ENCODE measurements around the gene LY6G6F.

LY6G6F gene

DNA sequence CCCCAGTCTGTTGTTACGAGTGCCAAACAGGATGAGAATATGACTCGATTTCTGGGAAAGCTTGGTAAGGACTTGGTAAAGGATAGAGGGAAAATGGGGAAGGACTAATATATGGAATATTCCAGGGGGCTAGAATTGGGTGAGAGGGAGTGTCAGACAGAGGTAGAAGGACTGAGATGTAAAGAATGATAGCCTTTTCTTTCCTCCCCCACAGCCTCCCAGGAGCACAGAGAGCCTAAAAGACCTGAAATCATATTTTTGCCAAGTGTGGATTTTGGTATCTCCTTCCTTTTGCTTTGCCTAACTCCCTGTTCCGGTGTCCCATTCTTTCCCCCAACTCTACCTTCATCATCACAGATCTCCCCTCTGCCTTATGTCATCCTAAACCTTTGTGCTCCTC, 36.2 kb downstream of the LY6G6F start:
- no peak for DNase-seq

DNA sequence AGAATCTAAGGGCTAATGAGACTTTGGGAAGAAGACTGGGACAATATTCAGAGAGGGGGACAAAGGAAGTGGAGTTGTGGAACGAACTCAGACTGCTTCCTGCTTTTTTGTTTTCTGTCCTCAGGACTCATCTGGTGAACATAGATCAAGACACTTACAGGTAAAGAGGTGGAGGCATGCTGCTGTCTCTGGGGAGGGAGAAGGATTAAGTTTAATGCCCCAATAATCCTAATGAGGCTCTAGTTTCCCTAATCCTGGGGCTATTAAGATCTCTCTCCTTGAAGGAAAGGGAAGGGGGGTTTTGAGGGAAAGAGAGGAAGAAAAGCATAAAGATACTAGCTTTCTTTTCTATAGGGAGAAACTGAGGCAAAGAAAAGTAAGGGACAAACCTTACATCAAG, 37.8 kb downstream of the LY6G6F start:
- no peak for DNase-seq

GRCh38 chr6:31749301-31750036, 42.8 kb downstream of the LY6G6F start:
- no peak for DNase-seq

DNA sequence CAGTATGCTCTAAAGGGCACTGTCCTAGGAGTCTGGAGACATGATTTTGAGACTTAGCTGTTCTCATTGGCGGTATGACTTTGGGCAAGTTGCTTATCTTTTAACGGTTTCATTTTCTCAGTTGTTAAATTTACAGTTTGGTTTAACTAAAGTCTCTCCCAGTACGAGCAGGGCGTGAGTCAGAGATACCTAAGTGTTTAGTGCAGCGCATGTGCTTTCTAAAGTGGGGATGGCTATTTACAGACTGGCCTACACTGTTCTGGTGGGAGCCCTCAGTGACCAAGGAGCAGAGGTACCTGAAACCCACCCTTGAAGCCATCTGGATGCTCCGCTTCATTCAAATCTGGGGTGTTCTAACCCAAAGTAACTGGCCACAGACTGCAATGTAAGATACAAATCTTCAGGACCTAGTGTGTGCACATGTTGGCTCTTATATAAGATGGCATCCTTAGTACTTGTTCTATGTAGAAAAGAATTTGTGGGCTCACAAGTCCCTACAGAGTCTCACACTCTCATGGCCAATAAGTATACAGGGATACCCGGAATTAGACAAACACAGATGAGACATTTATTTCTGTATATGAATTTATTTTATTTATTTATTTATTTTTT, 43.9 kb downstream of the LY6G6F start:
- DNase-seq, result no peak

DNA sequence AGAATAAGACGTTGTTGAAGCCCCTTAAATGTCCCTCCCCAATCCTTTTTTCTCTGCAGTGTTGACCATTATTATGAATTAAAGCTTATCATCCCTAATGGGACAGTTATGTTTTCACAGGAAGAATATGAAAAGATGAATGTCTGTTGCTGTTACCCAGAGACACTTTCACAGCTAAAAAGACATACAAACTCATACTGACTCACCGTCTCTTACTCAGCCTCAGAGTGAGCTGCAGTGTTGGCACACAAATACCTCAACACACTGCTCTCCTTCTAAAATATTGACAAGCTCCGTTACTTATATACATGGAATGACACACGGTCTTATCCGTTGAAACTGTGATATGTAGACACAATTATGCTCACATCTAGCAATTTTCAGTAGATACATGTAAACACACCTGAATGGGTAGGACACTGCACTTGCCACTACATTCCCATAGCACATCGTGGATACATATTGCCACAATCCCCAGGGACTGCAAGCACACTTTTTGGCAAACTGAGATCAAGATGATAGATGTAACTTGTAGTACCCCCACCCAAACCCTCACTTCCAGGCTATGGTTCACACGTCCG, 46.2 kb downstream of the LY6G6F start:
- DNase-seq, result no peak

DNA sequence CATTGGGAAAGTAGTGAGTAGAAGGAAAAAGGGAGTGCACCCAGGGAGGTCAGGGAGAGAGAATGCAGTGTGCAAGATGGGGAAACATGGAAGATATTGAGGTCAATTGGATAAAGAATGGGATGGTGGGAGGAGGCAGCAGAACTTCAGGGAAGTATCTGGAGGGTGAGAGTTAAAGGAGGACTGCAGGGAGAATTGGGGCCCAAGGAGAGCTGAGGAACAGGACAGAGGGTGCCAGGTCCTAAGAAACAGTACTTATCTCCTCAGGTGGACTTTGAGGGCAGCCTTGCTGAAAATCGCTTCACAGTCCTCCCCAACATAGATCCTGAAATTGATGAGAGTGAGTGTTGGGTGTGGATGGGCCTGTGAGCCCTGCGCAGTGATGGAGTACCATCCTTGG, 51.6 kb downstream of the LY6G6F start:
- no peak for DNase-seq
